Measurements from ENCODE around the gene COL24A1.
"Not testable (repeated sequence)": the region's sequence is repeated elsewhere in the genome, so short reads cannot be mapped to it uniquely, and the experiment has no call there.

The COL24A1 gene

DNA sequence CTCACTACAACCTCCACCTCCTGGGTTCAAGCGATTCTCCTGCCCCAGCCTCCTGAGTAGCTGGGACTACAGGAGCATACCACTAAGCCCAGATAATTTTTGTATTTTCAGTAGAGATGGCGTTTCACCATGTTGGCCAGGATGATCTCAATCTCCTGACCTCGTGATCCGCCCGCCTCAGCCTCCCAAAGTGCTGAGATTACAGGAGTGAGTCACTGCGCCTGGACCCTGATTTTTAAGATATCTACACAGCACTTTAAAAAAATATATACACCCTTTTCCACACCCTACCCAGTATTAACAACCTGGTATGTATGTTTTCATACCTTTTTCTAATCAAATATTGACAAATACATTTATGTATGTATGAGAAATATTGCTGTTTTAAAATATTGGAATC, 379.6 kb downstream of the COL24A1 start:
- DNase-seq: not testable (repeated sequence)

DNA sequence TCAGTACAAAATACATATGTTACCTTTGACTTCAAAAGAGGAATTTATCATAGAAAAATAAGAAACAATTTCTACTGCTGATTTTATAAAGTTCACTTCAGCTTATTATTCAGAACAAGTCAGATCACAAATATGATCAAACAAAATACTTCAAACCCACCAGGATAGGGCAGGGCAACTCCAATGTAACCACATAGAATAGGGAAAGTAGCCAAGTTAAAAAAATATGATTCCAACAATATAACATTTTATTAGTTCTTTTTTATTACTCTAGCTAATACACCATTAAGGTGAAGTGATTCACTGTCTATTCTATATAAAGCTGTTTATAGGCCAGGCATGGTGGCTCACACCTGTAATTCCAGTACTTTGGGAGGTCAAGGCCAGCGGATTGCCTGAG, 393.8 kb downstream of the COL24A1 start:
- DNase-seq: no peak

DNA sequence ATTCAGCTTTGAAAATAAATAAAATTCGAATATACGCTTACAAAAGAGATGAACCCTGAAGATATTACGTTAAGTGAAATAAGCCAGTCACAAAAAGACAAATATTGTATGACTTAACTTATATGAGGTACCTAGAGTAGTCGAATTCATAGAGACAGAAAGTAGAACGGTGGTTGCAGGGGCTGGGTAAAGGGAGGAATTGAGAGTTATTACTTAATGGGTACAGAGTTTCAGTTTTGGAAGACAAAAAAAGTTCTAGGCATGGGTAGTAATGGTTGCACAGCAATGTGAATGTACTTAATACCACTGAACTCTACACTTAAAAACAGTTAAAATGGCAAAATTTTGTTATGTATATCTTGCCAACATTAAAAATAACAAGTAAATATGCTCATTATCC, 399.7 kb downstream of the COL24A1 start:
- DNase-seq: no peak

DNA sequence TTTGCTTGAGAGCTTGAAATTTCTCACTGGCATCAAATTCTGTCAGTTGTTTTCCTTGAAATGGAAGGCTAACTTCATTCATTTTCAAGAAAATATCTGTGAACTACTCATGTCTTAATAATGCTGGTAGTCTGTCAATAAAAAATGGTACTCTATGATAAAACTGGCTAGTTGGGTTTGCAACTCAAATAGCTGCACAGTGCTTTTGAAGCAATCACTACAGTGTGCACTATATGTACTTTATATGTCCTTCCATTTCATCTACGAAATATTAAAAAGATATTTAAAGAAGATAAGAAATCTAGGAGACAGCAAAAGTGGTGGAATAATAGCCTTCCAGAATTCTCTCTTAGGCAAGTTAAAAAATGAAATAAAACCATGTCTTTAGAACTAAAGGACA, 408.5 kb downstream of the COL24A1 start:
- DNase-seq: no peak

DNA sequence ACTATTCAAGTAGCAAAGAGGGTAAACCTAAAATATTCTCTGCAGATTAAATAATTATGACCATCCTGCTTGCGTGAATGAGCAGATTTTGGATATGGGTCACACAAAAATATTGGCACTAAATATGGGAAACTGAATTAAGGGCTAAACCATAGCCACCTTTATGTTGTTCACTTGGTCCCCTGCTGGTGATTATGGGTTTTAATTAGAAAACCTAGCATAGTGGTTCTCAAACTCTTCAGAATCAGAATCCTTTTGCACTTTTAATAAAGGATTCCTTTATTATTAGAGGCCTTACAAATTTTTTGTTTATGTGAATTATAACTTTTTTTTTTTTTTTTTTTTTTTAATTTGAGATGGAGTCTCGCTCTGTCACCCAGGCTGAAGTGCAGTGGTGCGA, 409.8 kb downstream of the COL24A1 start:
- DNase-seq: no peak

DNA sequence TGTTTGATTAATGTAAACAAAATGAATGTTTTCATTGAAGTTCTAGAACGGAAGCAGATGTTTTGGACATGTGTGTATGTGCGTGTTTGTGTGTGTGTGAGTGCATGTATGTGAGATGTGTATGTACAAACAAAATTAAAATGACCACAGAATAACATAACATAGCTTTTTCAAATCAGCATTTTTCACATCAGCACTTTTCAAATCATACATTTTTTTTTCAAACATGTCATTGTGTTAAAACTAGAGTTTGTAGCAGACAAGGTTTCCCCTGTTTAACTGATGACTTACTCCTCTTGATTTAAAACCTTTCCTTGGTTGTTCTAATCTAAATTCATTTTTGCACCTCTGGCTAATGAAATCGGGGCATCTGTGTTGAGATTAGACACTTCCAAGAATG, 412.8 kb downstream of the COL24A1 start:
- no peak for DNase-seq

DNA sequence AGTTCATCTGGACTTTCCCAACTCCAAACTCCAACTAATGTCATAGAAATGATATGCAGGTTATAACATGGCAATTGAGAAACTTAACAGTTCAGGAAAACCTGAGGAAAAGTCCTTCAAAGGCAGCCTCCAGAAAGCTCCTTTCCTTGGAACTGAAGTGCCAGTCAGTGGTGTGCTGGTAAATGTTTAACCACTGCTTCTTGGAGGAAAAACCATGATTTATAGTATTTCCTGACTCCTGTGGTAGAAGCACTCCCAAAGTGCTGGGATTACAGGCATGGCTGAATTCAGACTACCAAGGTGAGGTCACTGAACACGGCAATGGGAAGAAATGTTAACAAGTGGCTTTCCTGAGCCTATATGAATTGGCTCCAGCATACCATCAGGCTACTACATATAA, 421.6 kb downstream of the COL24A1 start:
- no peak for DNase-seq

DNA sequence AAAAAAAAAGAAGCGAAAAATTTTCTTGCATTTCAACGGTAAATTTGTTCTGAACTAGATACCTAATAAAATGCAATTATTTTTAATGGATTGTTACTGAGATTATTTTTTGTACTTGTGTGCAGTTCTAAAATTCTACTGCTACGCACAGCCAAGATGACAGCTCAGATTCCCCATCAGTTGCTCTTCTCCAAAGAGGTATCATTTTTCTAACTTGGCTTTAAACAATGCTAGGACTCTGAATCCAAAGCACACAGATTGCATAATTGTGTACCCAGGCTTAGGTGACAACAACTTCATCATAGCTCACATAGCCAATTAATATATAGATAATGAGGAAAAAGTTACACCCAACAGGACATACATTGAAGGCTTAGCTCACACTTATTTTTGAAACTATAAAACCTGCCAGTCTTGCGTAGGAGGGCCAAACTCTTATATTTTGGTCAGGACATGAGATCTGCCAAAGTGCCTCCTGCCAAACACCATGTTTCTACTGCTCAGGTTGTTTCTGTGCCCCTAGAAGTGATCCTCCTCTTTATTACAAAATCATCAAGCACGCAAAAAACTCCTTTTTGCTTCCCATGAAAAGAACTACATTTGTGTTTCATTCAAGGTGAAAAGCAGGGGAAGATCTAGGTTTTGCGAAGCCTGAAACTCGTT, 437.8 kb downstream of the COL24A1 start:
- DNase-seq: no peak

DNA sequence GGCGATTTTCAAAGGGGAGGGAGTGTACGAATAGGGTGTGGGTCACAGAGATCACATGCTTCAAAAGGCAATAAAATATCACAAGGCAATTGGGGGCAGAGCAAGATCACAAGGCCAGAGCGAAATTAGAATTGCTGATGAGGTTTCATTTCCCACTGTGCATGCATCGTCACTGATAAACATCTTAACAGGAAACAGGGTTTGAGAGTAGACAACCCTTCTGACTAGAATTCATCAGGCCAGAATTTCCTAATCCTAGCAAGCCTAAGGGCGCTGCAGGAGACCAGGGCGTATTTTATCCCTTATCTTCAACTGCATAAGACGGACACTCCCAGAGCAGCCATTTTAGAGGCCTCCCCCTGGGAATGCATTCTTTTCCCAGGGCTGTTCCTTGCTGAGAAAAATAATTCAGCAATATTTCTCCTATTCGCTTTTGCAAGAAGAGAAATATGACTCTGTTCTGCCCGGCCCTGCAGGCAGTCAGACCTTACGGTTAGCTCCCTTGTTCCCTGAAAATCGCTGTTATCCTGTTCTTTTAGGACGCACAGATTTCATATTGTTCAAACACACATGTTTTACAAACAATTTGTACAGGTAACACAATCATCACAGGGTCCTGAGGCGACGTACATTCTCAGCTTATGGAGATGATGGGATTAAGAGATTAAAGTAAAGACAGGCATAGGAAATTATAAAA, 442.0 kb downstream of the COL24A1 start:
- DNase-seq: not testable (repeated sequence)

DNA sequence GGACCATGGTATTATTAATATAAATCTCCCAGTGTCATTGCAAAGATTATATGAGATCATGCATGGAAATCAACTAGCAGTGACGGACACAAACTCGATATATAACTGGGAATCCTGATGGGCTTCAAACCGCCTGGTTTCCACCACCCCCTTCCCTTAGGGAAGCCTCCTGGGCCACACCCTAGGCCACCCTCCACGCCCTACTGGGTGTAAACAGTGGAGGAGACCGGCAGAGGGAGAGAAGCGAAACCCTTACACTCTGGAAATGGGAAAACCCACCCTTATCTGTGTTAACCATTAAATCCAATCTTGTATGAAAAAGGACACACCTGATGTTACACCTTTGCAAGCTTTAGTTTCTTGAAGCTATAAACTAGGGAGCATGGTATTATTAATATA, 447.7 kb downstream of the COL24A1 start:
- DNase-seq: no peak

DNA sequence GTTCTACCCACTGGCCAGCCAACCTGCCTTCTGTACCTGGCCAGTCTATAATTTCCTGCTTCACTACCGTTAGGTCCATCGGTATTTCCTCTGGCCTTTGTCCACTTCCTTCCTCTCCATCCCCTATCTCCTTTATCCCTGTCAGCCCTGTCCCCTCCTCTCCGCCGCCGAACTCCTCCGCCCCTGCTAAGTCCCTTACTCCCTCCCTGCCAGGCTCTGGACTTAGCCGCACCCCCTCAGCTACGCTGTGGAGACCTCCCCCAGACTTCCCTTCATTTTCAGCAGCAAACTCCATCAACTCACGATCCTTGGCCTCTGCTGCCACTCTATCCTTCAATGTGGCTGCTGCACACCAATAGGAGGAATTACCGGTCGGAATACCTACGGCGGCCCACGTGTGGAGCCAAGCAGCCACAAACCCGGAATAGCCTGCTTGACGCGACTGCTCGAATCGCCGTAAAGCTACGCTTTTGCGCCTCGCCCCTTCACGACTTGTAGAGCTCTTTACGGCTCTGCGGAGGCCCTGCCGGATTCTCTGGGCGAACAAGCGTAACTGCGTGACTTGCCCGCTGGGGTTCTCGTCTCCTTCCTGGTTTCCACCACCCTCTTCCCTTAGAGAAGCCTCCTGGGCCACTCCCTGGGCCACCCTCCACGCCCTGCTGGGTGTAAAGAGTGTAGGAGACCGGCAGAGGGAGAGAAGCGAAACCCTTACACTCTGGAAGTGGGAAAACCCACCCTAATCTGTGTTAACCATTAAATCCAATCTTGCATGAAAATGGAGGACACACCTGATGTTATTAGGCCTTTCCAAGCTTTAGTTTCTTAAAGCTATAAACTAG, 448.4 kb downstream of the COL24A1 start, which contains the start of gene ZNHIT6:
Gene ZNHIT6, minus strand, starts transcription at position 444 of the 839 bp plus-strand sequence. Its CDS starts 149 bp downstream, at position 295.
- DNase-seq: peak; percentile 96

DNA sequence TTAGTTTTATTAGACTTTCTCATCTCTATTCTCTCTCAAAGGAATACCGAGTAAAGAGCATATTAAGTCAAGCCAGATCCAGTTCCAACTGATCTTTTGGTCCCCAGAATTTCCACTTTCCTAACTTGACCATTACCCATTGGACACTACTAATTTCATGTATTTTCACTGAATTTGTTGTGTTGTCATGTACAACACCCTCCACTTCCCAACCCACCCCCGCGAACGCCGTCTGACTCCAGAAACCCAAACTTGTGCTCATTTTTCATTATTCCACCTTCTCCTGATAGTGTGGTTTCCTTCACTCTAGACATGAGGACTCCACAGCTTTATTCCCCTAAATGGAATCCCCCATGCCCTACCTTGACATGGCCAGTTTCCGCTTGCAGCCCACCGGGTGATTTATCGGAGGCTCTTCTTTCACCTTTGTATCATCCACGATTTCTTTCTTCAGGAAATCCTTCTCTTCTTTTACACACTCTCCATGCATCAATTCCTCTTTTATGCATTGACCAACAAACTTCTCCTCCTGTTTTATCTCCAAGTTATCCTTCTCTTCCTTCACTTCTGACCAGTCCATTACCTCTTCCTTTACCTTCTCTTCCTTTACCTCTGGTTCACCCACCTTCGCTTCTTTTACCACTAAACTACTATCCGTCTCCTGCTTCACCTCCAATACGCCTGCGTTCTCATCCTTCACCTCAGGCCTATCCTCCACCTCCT, 449.1 kb downstream of the COL24A1 start:
- no peak for DNase-seq

DNA sequence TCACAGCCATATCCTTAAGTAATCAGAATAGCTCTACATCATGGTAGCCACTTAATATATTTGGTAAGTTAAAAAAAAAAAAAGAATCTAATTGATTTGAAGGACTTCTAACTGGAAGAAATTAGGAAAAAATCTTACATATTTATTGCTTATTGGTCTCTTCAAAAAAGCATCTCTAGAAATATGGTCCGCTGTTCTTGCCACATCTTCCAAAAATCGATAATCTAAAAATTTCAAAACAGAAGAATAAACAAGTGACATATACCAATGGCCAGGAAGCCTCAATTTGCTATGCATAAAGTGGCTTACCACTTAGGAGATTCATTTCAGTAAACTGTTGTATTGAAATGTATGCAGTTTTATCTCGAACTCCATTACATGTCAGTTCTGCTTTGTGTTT, 450.6 kb downstream of the COL24A1 start:
- DNase-seq: no peak

DNA sequence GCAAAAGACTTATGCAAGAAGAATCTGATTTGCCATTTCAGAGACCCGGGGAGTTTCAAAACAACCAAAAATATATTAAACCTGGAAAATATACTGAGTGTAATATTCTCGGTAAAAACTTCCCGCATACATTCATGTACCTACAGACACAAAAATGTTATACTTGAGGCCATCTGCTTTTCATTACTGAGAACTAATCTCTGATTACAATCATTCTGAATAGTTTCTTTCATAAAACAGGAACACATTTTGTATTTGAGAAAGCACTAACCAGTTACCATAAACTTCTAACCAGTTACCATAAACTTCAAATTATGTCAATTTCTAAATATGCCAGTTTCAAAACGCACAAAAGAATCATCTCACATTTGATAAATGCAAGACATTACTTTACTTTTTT, 456.1 kb downstream of the COL24A1 start:
- no peak for DNase-seq

DNA sequence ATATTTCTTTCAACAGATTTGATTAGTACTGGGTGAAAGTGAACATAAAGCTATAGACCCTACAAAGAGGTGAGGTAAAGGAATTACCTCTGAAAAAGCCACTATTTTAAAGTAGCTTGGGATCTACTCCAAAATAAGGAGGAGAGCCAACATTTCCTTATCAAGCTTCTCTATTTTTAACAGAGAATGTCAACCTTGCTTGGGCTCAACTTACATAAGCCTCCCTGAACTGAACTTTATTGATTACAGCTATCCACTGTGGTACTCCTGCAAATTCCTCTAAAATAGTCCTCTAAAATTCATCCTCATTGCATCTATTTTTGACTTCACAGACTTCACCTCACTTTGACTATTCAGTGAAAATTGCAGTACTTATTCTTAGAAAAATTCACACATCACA, 458.7 kb downstream of the COL24A1 start:
- DNase-seq: no peak

DNA sequence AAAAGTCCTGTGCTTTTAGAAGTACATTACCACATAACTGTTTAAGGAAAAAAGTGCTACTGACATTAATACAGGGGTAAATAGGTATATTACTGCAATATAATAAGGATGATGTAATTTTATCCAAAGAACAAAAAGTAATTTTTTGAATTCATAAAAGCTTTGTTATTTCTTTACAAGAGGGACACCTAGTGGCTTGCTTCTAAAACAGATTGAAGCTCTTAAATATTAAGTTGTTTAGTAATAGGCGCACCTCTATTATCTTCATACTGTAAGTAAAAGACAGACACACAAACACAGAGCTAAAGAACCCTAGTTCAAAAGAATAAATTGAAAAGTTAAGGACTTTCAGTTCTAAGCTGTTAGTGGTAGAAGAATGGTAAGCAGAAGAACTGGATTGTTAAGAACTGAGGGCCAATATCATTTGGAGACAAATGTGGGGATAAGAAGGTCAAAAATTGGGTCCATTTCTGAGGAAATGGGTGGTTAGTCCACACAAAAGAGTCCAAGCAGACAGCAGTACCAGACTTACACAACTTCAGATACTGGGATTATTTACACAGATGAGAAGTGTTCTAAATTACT, 463.8 kb downstream of the COL24A1 start:
- DNase-seq: no peak

DNA sequence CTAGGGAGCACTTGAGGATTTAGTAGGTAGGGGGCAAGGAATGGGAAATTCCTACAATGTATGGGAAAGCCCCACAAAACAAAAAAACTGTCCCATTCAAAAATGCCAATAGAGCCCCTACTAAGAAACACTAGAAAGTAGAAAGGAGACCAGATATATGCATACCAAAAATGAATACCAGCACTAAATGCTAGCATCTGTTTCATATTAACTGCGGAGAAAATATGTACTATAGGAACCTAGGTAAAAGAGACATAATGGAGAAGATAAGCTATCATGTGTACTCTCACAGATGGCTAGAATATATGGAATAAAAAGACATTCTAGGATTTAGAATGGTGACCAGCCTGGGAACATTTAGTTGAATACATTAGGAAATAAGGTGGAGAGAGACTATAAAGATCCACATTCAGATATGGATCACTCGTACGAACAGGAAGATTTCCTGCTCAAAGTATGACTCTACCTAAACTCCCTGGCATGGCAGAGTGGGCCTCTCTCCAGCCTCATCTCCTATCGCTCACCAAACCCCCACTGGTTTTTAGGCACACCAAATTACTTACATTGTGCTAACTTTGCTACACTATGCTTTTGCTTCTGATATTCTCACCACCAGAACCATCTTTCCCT, 466.7 kb downstream of the COL24A1 start:
- no peak for DNase-seq

DNA sequence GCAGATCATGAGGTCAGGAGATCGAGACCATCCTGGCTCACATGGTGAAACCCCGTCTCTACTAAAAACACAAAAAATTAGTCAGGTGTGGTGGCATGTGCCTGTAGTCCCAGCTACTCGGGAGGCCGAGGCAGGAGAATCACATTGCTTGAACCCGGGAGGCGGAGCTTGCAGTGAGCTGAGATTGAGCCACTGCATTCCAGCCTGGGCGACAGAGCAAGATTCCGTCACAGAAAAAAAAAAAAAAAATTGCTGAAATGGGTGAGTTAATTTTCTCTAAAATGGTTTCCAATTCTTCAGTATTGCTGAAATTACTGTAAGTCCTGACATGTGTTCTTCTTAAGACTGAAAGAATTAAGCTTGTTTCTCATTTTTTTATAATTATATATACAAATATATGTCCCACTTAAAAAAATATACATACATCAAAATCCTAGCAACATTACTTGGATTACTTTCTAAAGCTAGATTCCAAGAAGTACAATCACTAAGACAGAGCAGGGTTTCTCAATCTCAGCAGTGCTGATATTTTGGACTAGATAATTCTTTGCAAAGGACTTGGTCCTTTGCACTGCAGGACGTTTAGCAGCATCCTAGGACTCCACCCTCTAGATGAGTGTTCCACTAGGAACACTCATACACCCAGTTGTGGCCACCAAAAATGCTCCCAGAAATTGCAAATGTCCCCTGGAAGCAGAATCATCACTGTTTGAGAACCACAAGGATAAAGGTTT, 473.1 kb downstream of the COL24A1 start:
- no peak for DNase-seq

DNA sequence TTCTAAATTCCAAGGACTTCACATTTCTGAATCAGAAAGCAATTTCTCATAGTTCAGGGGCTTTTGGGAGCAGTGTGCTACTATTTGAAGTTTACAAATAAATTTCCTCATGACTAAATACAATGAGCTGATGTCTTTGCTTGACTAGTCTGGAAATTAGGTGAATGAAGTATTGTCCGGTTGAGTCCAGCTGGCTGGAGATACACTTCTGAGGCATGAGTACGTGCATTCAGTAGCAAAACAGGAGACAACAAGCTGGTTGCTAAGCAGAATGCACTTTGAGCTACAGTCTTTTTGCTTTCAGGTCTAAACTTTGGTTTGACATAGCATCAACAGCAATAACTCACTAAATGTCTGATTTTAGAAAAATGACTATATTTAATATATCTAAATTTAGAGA, 475.5 kb downstream of the COL24A1 start:
- no peak for DNase-seq

Data from DMS79 (cell line).